H9 (cell line): Measurements from ENCODE around the gene DLEC1. TPM values are rescaled to one million over a fixed set of nuclear protein-coding genes. Genes with fewer than 3 reads are reported as not detected.

Source experiments
- DNase-seq: peaks from one replicate; pipeline ENCODE4 v3.0.0-alpha.2; 2017
- H2AFZ ChIP-seq: one replicate; pipeline ENCODE4 v1.6.1; 2013; ENCODE audit warnings: mild to moderate bottlenecking, low read length, control low read depth, moderate library complexity
- H2AK5ac ChIP-seq: 2 replicates; pipeline ENCODE4 v1.6.1; 2013; ENCODE audit warnings: low read length, control low read depth, mixed read lengths; ENCODE audit not compliant: insufficient read length
- H2BK120ac ChIP-seq: one replicate; pipeline ENCODE4 v1.6.1; 2013; ENCODE audit warnings: low read depth, mild to moderate bottlenecking, low read length, control low read depth, inconsistent platforms; ENCODE audit not compliant: poor library complexity, severe bottlenecking
- H2BK12ac ChIP-seq: 2 replicates; pipeline ENCODE4 v1.6.1; 2013; ENCODE audit warnings: low read length, control low read depth, mixed read lengths, low read depth; ENCODE audit not compliant: insufficient read length
- H2BK15ac ChIP-seq: 2 replicates; pipeline ENCODE4 v1.6.1; 2013; ENCODE audit warnings: low read depth, low read length, control low read depth
- H2BK20ac ChIP-seq: one replicate; pipeline ENCODE4 v1.6.1; 2013; ENCODE audit warnings: low read depth, mild to moderate bottlenecking, low read length, control low read depth, inconsistent platforms; ENCODE audit not compliant: poor library complexity, severe bottlenecking
- H2BK5ac ChIP-seq: 2 replicates; pipeline ENCODE4 v1.6.1; 2013; ENCODE audit warnings: low read length, control low read depth, mixed read lengths; ENCODE audit not compliant: insufficient read length
- H3K14ac ChIP-seq: 2 replicates; pipeline ENCODE4 v1.6.1; 2013; ENCODE audit warnings: low read length, control low read depth; ENCODE audit not compliant: insufficient read depth
- H3K18ac ChIP-seq: 2 replicates; pipeline ENCODE4 v1.6.1; 2013; ENCODE audit warnings: low read depth, mild to moderate bottlenecking, mixed read lengths, low read length, control low read depth; ENCODE audit not compliant: insufficient read length
- H3K23ac ChIP-seq: 2 replicates; pipeline ENCODE4 v1.6.1; 2013; ENCODE audit warnings: low read length, control low read depth, mixed read lengths, low read depth; ENCODE audit not compliant: insufficient read length
- H3K23me2 ChIP-seq: 2 replicates; pipeline ENCODE4 v1.6.1; 2013; ENCODE audit warnings: low read depth, mild to moderate bottlenecking, mixed read lengths, low read length, control low read depth; ENCODE audit not compliant: insufficient read length, poor library complexity, severe bottlenecking
- H3K27ac ChIP-seq: 2 replicates; pipeline ENCODE4 v1.5.1; 2013; ENCODE audit warnings: low read length, control low read depth, mixed read lengths, low read depth; ENCODE audit not compliant: insufficient read length
- H3K27me3 ChIP-seq: 2 replicates; pipeline ENCODE4 v1.6.1; 2013; ENCODE audit warnings: low read length, control low read depth, inconsistent platforms; ENCODE audit not compliant: insufficient read depth
- H3K4ac ChIP-seq: 2 replicates; pipeline ENCODE4 v1.6.1; 2013; ENCODE audit warnings: low read depth, mild to moderate bottlenecking, control low read depth, inconsistent platforms, low read length, moderate library complexity
- H3K4me1 ChIP-seq: 2 replicates; pipeline ENCODE4 v1.6.1; 2013; ENCODE audit warnings: low read length, control low read depth, inconsistent platforms; ENCODE audit not compliant: insufficient read depth
- H3K4me2 ChIP-seq: 2 replicates; pipeline ENCODE4 v1.6.1; 2013; ENCODE audit warnings: low read length, control low read depth, mixed read lengths; ENCODE audit not compliant: insufficient read length, insufficient read depth
- H3K56ac ChIP-seq: 2 replicates; pipeline ENCODE4 v1.6.1; 2013; ENCODE audit warnings: low read depth, mild to moderate bottlenecking, mixed read lengths, low read length, control low read depth; ENCODE audit not compliant: insufficient read length
- H3K79me1 ChIP-seq: 2 replicates; pipeline ENCODE4 v1.6.1; 2013; ENCODE audit warnings: low read depth, mild to moderate bottlenecking, moderate library complexity, low read length, control low read depth, inconsistent platforms; ENCODE audit not compliant: insufficient read depth, poor library complexity, severe bottlenecking
- H3K79me2 ChIP-seq: 2 replicates; pipeline ENCODE4 v1.6.1; 2013; ENCODE audit warnings: low read length, control low read depth, inconsistent platforms; ENCODE audit not compliant: insufficient read depth
- H3K9ac ChIP-seq: 2 replicates; pipeline ENCODE4 v1.6.1; 2013; ENCODE audit warnings: low read length, control low read depth, mixed read lengths; ENCODE audit not compliant: insufficient read length; ENCODE audit errors: extremely low read depth
- H3K9me3 ChIP-seq: one replicate; pipeline ENCODE4 v1.6.1; 2013; ENCODE audit warnings: low read depth, low read length, inconsistent platforms; ENCODE audit not compliant: control insufficient read depth
- H3T11ph ChIP-seq: one replicate; pipeline ENCODE4 v1.6.1; 2013; ENCODE audit warnings: mild to moderate bottlenecking, low read length, control low read depth, inconsistent platforms
- H4K20me1 ChIP-seq: one replicate; pipeline ENCODE4 v1.6.1; 2013; ENCODE audit not compliant: control insufficient read depth, insufficient read length, insufficient read depth
- H4K5ac ChIP-seq: 2 replicates; pipeline ENCODE4 v1.6.1; 2013; ENCODE audit warnings: low read depth, mild to moderate bottlenecking, mixed read lengths, low read length, control low read depth; ENCODE audit not compliant: insufficient read length
- H4K8ac ChIP-seq: replicated peaks from 2 replicates; pipeline ENCODE4 v1.6.1; 2013; ENCODE audit warnings: low read length, control low read depth, mixed read lengths, low read depth; ENCODE audit not compliant: insufficient read length
- H4K91ac ChIP-seq: 2 replicates; pipeline ENCODE4 v1.6.1; 2013; ENCODE audit warnings: low read depth, mild to moderate bottlenecking, moderate library complexity, mixed read lengths, low read length, control low read depth; ENCODE audit not compliant: insufficient read length
- H3K27ac Mint-ChIP-seq, 3 experiments: 2 replicates in 2 of 3; 3 replicates in 1 of 3; pipeline ENCODE4 v1.8.0; 2020 to 2021; ENCODE audit warnings: mixed read lengths in 3 of 3, mild to moderate bottlenecking in 1 of 3, moderate library complexity in 1 of 3
- H3K27me3 Mint-ChIP-seq: 2 replicates; pipeline ENCODE4 v1.8.0; 2021; ENCODE audit warnings: low read depth, mild to moderate bottlenecking, moderate library complexity, mixed read lengths
- H3K36me3 Mint-ChIP-seq, 3 experiments: 2 replicates in 2 of 3; 3 replicates in 1 of 3; pipeline ENCODE4 v1.8.0; 2020 to 2021; ENCODE audit warnings: low read depth in 3 of 3, mixed read lengths in 3 of 3; ENCODE audit not compliant: insufficient read depth in 1 of 3
- H3K4me1 Mint-ChIP-seq, 2 experiments: 2 replicates each; pipeline ENCODE4 v1.8.0; 2020; ENCODE audit warnings: mixed read lengths in 2 of 2
- H3K4me3 Mint-ChIP-seq, 2 experiments: 2 replicates in 1 of 2; 3 replicates in 1 of 2; pipeline ENCODE4 v1.8.0; 2020 to 2021; ENCODE audit warnings: mild to moderate bottlenecking in 2 of 2, mixed read lengths in 2 of 2, moderate library complexity in 1 of 2
- H3K9me3 Mint-ChIP-seq, 2 experiments: 2 replicates in 1 of 2; 3 replicates in 1 of 2; pipeline ENCODE4 v1.8.0; 2020; ENCODE audit warnings: mild to moderate bottlenecking in 2 of 2, mixed read lengths in 2 of 2, moderate library complexity in 1 of 2
- CTCF ChIP-seq: fragments of 200-600 bp; sonication (generic); conservative IDR thresholded peaks from 3 replicates; pipeline ENCODE4 v1.8.0; 2021; ENCODE audit warnings: antibody characterized with exemption, mild to moderate bottlenecking
- WGBS: extraction: QIAGEN DNeasy Blood & Tissue Kit; methylation state at CpG from one replicate; pipeline ENCODE4 v1.1.7; 2013; ENCODE audit warnings: missing lambda C conversion rate, low lambda C conversion rate, mixed read lengths; ENCODE audit not compliant: insufficient read length; ENCODE audit errors: extremely low coverage; 5-methylcytosine and 5-hydroxymethylcytosine counted together
- total RNA-seq: library from RNA; stranded (reverse); gene quantifications from 2 replicates; pipeline ENCODE4 v1.2.1, GENCODE V29; 2021

Gene DLEC1
- total RNA-seq, 1 experiment from 2014 or later: 2.1 TPM

GRCh38 chr3:38043486-38043885, 4.5 kb downstream of the DLEC1 start:
- no peak overlapping the region for H3K4me3 Mint-ChIP-seq
- no peaks in the 10 kb centered on the region for H3K36me3 Mint-ChIP-seq
- WGBS: no CpG with 5 or more reads among the region's 4 CpGs
- H3K23ac ChIP-seq: no peak overlapping the region
- H3K4ac ChIP-seq: no peak overlapping the region
- H3K27ac Mint-ChIP-seq: no peak overlapping the region
- H3K27me3 Mint-ChIP-seq: peaks cover 44% of the 10 kb centered on the region
- no peak overlapping the region for H3K18ac ChIP-seq
- H4K5ac ChIP-seq: no peak overlapping the region
- H3K56ac ChIP-seq: no peak overlapping the region
- H2AFZ ChIP-seq: no peak overlapping the region
- H3K27ac ChIP-seq: no peak overlapping the region
- no peak for DNase-seq
- H3T11ph ChIP-seq: no peak overlapping the region
- H2BK12ac ChIP-seq: no peak overlapping the region
- H2BK15ac ChIP-seq: no peak overlapping the region
- H3K27me3 ChIP-seq: peaks cover 6% of the 10 kb centered on the region; the same call in 1 of the 2 replicates
- no peaks in the 10 kb centered on the region for H4K20me1 ChIP-seq
- H3K4me1 ChIP-seq: no peaks in the 10 kb centered on the region; the same call in 1 of the 2 replicates
- TF ChIP-seq CTCF: no peak
- no peak overlapping the region for H3K14ac ChIP-seq
- no peak overlapping the region for H2AK5ac ChIP-seq
- no peaks in the 10 kb centered on the region for H3K9me3 Mint-ChIP-seq
- no peak overlapping the region for H4K8ac ChIP-seq
- H3K79me2 ChIP-seq: no peaks in the 10 kb centered on the region
- H3K23me2 ChIP-seq: peaks cover 10% of the 10 kb centered on the region
- H3K4me2 ChIP-seq: no peak overlapping the region
- H3K79me1 ChIP-seq: no peaks in the 10 kb centered on the region
- H2BK5ac ChIP-seq: no peak overlapping the region
- H3K4me1 Mint-ChIP-seq: peaks cover 7 to 10% of the 10 kb centered on the region in 2 experiments
- no peaks in the 10 kb centered on the region for H3K9me3 ChIP-seq
- no peak overlapping the region for H2BK20ac ChIP-seq
- H2BK120ac ChIP-seq: no peak overlapping the region
- no peak overlapping the region for H4K91ac ChIP-seq
- no peak overlapping the region for H3K9ac ChIP-seq
